ENCODE results near the gene GGT6. TPM values are rescaled to one million over a fixed set of nuclear protein-coding genes. Genes with fewer than 3 reads are reported as not detected.

The GGT6 gene
- polyA plus RNA-seq, 3 donors: not detected

DNA sequence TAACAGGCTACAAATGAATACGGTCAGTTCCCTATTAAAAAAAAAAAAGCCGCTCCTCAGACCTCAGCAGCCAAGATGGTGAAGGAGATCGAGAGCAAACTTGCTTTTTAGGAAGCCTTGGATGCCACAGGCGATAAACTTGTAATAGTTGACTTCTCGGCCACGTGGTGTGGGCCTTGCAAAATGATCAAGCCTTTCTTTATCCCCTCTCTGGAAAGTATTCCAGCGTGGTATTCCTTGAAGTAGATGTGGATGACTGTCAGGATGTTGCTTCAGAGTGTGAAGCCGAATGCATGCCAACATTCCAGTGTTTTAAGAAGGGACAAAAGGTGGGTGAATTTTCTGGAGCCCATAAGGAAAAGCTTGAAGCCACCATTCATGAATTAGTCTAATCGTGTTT, 11.8 kb upstream of the GGT6 start:
- H3K27me3 Mint-ChIP-seq (ENCODE audit: low read depth in 3 of 3): peaks cover 2 to 11% (median 5%) of the 10 kb centered on the region in 3 donors
- Histone ChIP-seq H2AFZ (ENCODE audit: insufficient read depth, low read depth, low read length, poor library complexity, severe bottlenecking) (no peak overlapping the region), H3K9me3 (replicated peaks in 1 of 2; ENCODE audit: control insufficient read depth in 1 of 2, insufficient read depth in 1 of 2, low read length in 2 of 2) (no peaks in the 10 kb centered on the region), H3K27ac (ENCODE audit: low read depth in 1 of 2, low read length in 2 of 2) (no peak overlapping the region), H3K4me3 (replicated peaks in 1 of 3; ENCODE audit: low read depth in 2 of 3, low read length in 3 of 3) (no peak overlapping the region), H3K36me3 (replicated peaks in 1 of 2; ENCODE audit: control insufficient read depth in 1 of 2, insufficient read depth in 2 of 2, low read length in 2 of 2) (no peaks in the 10 kb centered on the region), H3K9ac (ENCODE audit: insufficient read depth, low read length, poor library complexity, severe bottlenecking) (no peak overlapping the region), H3K4me1 (ENCODE audit: control insufficient read depth in 1 of 2, insufficient read depth in 2 of 2, low read length in 2 of 2) (no peaks in the 10 kb centered on the region), H3K4me2 (replicated peaks; ENCODE audit: extremely low read depth, low read length, poor library complexity, severe bottlenecking) (no peak overlapping the region), H3K27me3 (ENCODE audit: control insufficient read depth in 2 of 2, insufficient read depth in 2 of 2, low read length in 2 of 2) (no peaks in the 10 kb centered on the region), H3K79me2 (ENCODE audit: insufficient read depth, low read length) (no peaks in the 10 kb centered on the region), H4K20me1 (ENCODE audit: insufficient read depth, low read length) (no peaks in the 10 kb centered on the region)
- WGBS (ENCODE audit: insufficient coverage): 94% methylated on average over 3 of the region's 9 CpGs
- H3K27ac Mint-ChIP-seq: no peak overlapping the region
- peaks cover 0 to 3% (median 0%) of the 10 kb centered on the region in 7 donors for H3K9me3 Mint-ChIP-seq
- no peak overlapping the region for H3K4me3 Mint-ChIP-seq
- H3K36me3 Mint-ChIP-seq: no peaks in the 10 kb centered on the region
- no peak for DNase-seq
- no peak for TF ChIP-seq CTCF (IDR thresholded peaks at IDR 0.05)
- no peaks in the 10 kb centered on the region for H3K4me1 Mint-ChIP-seq
- intact Hi-C loops (cut with micrococcal nuclease): no loop called here

DNA sequence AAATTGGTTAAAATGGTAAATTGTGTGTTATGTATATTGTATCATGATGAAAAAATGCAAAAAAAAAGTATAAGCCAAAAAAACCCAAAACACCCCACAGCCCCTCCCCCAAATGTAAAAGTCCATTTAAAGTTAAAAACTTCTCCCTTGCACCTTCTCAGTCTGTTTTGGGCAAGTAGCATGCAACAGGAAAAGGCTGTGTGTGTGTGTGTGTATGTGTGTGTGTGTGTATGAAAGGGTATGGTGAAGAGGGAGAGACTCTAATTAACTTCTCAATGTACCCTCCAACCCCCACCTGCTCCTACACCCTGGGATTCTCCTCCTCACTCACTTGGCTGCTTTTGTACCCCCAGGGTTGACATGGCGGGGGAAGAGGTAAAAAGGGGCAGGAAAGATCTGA, 9.2 kb upstream of the GGT6 start:
- H3K4me3 ChIP-seq (replicated peaks in 1 of 3; ENCODE audit: low read depth in 2 of 3, low read length in 3 of 3): no peak overlapping the region
- H4K20me1 ChIP-seq (ENCODE audit: insufficient read depth, low read length): no peaks in the 10 kb centered on the region
- H2AFZ ChIP-seq (ENCODE audit: insufficient read depth, low read depth, low read length, poor library complexity, severe bottlenecking): no peak overlapping the region
- H3K27ac ChIP-seq (ENCODE audit: low read depth in 1 of 2, low read length in 2 of 2): no peak overlapping the region
- no peaks in the 10 kb centered on the region for H3K79me2 ChIP-seq (ENCODE audit: insufficient read depth, low read length)
- no peak overlapping the region for H3K4me3 Mint-ChIP-seq
- no peak overlapping the region for H3K27ac Mint-ChIP-seq
- H3K4me1 ChIP-seq (ENCODE audit: control insufficient read depth in 1 of 2, insufficient read depth in 2 of 2, low read length in 2 of 2): peaks cover 2 to 4% of the 10 kb centered on the region in 2 donors
- H3K36me3 ChIP-seq (replicated peaks in 1 of 2; ENCODE audit: control insufficient read depth in 1 of 2, insufficient read depth in 2 of 2, low read length in 2 of 2): no peaks in the 10 kb centered on the region
- no peaks in the 10 kb centered on the region for H3K27me3 ChIP-seq (ENCODE audit: control insufficient read depth in 2 of 2, insufficient read depth in 2 of 2, low read length in 2 of 2)
- H3K4me1 Mint-ChIP-seq: peaks cover 7% of the 10 kb centered on the region
- H3K36me3 Mint-ChIP-seq: no peaks in the 10 kb centered on the region
- no peaks in the 10 kb centered on the region for H3K9me3 Mint-ChIP-seq
- no peak overlapping the region for H3K4me2 ChIP-seq (replicated peaks; ENCODE audit: extremely low read depth, low read length, poor library complexity, severe bottlenecking)
- no peak overlapping the region for H3K9ac ChIP-seq (ENCODE audit: insufficient read depth, low read length, poor library complexity, severe bottlenecking)
- H3K27me3 Mint-ChIP-seq (ENCODE audit: low read depth in 3 of 3): peaks cover 2 to 8% (median 4%) of the 10 kb centered on the region in 3 donors
- intact Hi-C loops (cut with micrococcal nuclease): loop anchor here (5.0 to 10.0 kb wide), 5 partner anchors 58 to 318 kb away; no protein-coding TSS in a partner anchor
- no peaks in the 10 kb centered on the region for H3K9me3 ChIP-seq (replicated peaks in 1 of 2; ENCODE audit: control insufficient read depth in 1 of 2, insufficient read depth in 1 of 2, low read length in 2 of 2)
- DNase-seq: no peak
- TF ChIP-seq CTCF (IDR thresholded peaks at IDR 0.05): no peak
- WGBS (ENCODE audit: insufficient coverage): no CpG with 5 or more reads among the region's 1 CpG

Measured in CD14-positive monocyte (primary cell).